GM06990 (cell line): ENCODE results near the gene SYNDIG1L.
"Not testable (repeated sequence)": the region's sequence is repeated elsewhere in the genome, so short reads cannot be mapped to it uniquely, and the experiment has no call there.

Experiments
- DNase-seq: peaks from one replicate; pipeline ENCODE4 v3.0.0-alpha.2; 2011; ENCODE audit not compliant: insufficient read length; ENCODE audit errors: extremely low read depth
- H3K27me3 ChIP-seq: replicated peaks from 2 replicates; pipeline ENCODE4 v1.6.0; 2011; ENCODE audit warnings: low read length; ENCODE audit not compliant: control insufficient read depth, insufficient read depth
- H3K36me3 ChIP-seq: 2 replicates; pipeline ENCODE4 v1.5.1; 2011; ENCODE audit warnings: low read length; ENCODE audit not compliant: control insufficient read depth, insufficient read depth
- H3K4me3 ChIP-seq: replicated peaks from 2 replicates; pipeline ENCODE4 v1.5.1; 2011; ENCODE audit warnings: low read depth, mild to moderate bottlenecking, control low read depth, low read length
- CTCF ChIP-seq: IDR thresholded peaks from 2 replicates; pipeline ENCODE4 v1.5.1; 2011; ENCODE audit warnings: low read length, control low read depth, mild to moderate bottlenecking, inconsistent platforms; ENCODE audit not compliant: insufficient read depth, poor library complexity, severe bottlenecking

The SYNDIG1L gene

GRCh38 chr14:74459289-74459946 lies 33.4 kb upstream of the SYNDIG1L start:
- TF ChIP-seq CTCF, result peak; percentile 87
- peak; percentile 9 for DNase-seq
- no peak overlapping the region for H3K4me3 ChIP-seq
- H3K27me3 ChIP-seq, result no peaks in the 10 kb centered on the region; the same call in 1 of the 2 replicates
- H3K36me3 ChIP-seq, result no peaks in the 10 kb centered on the region

- no peaks in the 10 kb centered on the region for H3K36me3 ChIP-seq
- no peak for TF ChIP-seq CTCF
- H3K4me3 ChIP-seq, result no peak overlapping the region
- no peaks in the 10 kb centered on the region; the same call in 1 of the 2 replicates for H3K27me3 ChIP-seq
- no peak for DNase-seq
Measured at GRCh38 chr14:74457565-74457895, 31.5 kb upstream of the SYNDIG1L start.

- DNase-seq, result no peak
- no peaks in the 10 kb centered on the region for H3K36me3 ChIP-seq
- TF ChIP-seq CTCF, result no peak
Measured at GRCh38 chr14:74456684-74457564, 30.9 kb upstream of the SYNDIG1L start.

DNA sequence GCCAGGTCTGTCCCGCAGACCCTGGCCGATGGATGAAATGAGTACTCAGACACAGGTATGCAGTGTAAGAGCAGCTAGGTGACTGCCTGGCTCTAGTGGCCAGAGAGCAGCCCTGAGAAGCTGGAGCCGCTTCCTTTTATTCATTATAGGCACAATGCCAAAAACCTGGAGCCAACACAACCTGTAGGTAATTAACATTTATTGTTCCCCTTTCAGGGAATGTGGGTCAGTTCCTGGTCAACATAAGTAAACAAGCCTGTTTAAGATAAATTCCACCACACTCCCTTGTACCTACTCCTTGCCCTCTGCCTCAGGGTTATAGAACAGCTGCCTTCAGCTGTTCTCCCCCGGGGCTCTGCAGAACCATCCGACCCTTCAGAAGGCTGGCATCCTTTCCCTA lies 28.4 kb upstream of the SYNDIG1L start:
- not testable (repeated sequence) for H3K27me3 ChIP-seq, DNase-seq, H3K36me3 ChIP-seq, H3K4me3 ChIP-seq

More at GRCh38 chr14:74456684-74457564, 30.9 kb upstream of the SYNDIG1L start:
- Histone ChIP-seq H3K27me3 (no peaks in the 10 kb centered on the region; the same call in 1 of the 2 replicates), H3K4me3 (no peak overlapping the region)

DNA sequence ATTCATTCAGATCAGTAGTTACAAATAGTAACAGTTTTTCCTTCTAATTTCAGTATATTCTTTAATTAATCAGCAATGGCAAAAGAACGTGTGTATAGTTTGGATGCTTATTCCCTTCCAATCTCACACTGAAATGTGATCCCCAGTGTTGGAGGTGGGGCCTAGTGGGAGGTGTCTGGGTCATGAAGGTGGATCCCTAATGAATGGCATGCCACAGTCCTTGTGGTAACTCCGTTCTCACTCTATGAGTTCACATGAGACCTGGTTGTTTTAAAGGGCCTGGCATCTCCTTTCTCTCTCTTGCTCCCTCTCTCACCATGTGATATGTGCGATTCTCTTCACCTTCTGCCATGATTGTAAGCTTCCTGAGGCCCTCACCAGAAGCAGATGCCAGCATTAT lies 18.9 kb upstream of the SYNDIG1L start:
- no peak overlapping the region for H3K4me3 ChIP-seq
- no peaks in the 10 kb centered on the region; the same call in 1 of the 2 replicates for H3K27me3 ChIP-seq
- no peak for TF ChIP-seq CTCF
- H3K36me3 ChIP-seq, result no peaks in the 10 kb centered on the region
- no peak for DNase-seq

DNA sequence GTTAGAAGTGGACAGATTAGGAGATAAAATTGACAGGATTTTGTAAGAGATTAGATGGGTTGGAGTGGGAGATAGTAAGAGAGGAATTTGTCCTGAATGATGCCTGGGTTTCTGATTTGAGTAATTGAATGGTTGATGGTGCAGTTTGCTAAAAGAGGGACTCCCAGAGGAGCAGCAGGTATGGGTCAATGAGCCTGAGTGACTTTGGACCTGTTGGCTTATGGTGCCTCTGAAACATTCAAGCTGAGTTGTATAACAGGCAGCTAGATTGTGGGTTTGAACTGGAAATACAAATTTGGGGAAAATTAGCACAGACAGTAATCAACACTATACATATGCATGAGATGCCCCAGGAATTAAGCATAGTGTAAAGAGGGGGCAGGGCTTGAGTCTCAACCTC lies 16.7 kb upstream of the SYNDIG1L start:
- Histone ChIP-seq H3K36me3 (no peaks in the 10 kb centered on the region), H3K27me3 (no peaks in the 10 kb centered on the region; the same call in 1 of the 2 replicates), H3K4me3 (no peak overlapping the region)
- no peak for TF ChIP-seq CTCF
- DNase-seq, result no peak
